A549 (cell line): ENCODE data around the gene TRA2B. TPM values are rescaled to one million over a fixed set of nuclear protein-coding genes. Genes with fewer than 3 reads are reported as not detected.

ENCODE experiments used
- ATAC-seq, 2 experiments: fragments of 200-7000 bp in 1 of 2; fragments of >200 bp in 1 of 2; cut with Nextera tagmentation in 1 of 2; cut with Tn5 transposase in 1 of 2; 3 replicates each; pipeline versions ENCODE4 v1.8.0 to v1.9.1; 2018 to 2020; ENCODE audit warnings: mild to moderate bottlenecking in 1 of 2, moderate library complexity in 1 of 2
- CTCF ChIA-PET: fragments of 300-600 bp; sonication (Branson Sonifier 250); formaldehyde crosslinking; extraction: SDS; loops from one replicate; lab custom pipeline; 2021; ENCODE audit warnings: antibody characterized with exemption, inconsistent platforms; lab: Yijun Ruan, JAX
- POLR2A ChIA-PET: fragments of 350-600 bp; formaldehyde crosslinking; extraction: SDS; loops from one replicate; lab custom pipeline; 2021; ENCODE audit warnings: antibody characterized with exemption, inconsistent platforms; lab: Yijun Ruan, JAX
- DNase-seq, 2 experiments: peaks; one replicate each; pipeline versions ENCODE4 v3.0.0 to v3.0.0-alpha.2; 2011 to 2016; ENCODE audit warnings: low read depth in 1 of 2, low spot score in 1 of 2
- FAIRE-seq: peaks from 2 replicates; lab custom pipeline; 2011; peaks lifted over from hg19 to GRCh38; lab: Jason Lieb, UNC
- H3K27ac ChIP-seq, 2 experiments: fragments of >200 bp; sonication (Bioruptor Twin); formaldehyde crosslinking; 3 replicates each; pipeline ENCODE4 v1.5.1; 2016 to 2017
- H3K4me1 ChIP-seq: fragments of >200 bp; sonication (Bioruptor Twin); formaldehyde crosslinking; 3 replicates; pipeline ENCODE4 v1.6.1; 2016
- H3K4me2 ChIP-seq: fragments of >200 bp; sonication (Bioruptor Twin); formaldehyde crosslinking; 3 replicates; pipeline ENCODE4 v1.6.1; 2016
- H3K4me3 ChIP-seq: fragments of >200 bp; sonication (Bioruptor Twin); formaldehyde crosslinking; 3 replicates; pipeline ENCODE4 v1.5.1; 2016
- H3K9me3 ChIP-seq: fragments of >200 bp; sonication (Bioruptor Twin); formaldehyde crosslinking; 3 replicates; pipeline ENCODE4 v1.6.1; 2016
- CBX8 ChIP-seq: fragments of 200-600 bp; sonication (generic); IDR thresholded peaks from 2 replicates; pipeline ENCODE4 v1.6.1; 2016
- CHD4 ChIP-seq: fragments of 200-600 bp; sonication (generic); IDR thresholded peaks from 2 replicates; pipeline ENCODE4 v1.6.1; 2016; ENCODE audit warnings: antibody characterized with exemption, mild to moderate bottlenecking, borderline replicate concordance
- CTCF ChIP-seq: fragments of >200 bp; sonication (Bioruptor Twin); formaldehyde crosslinking; IDR thresholded peaks from 3 replicates; pipeline ENCODE4 v1.5.1; 2016
- EHF ChIP-seq: fragments of 250-450 bp; sonication (Bioruptor Pico); IDR thresholded peaks from 2 replicates; pipeline ENCODE4 v1.5.0; 2020; ENCODE audit warnings: mild to moderate bottlenecking
- FOSB ChIP-seq: fragments of 250-450 bp; sonication (Bioruptor Pico); IDR thresholded peaks from 2 replicates; pipeline ENCODE4 v1.5.0; 2020; ENCODE audit warnings: mild to moderate bottlenecking, moderate library complexity
- FOSL2 ChIP-seq, 2 experiments: fragments of 450-650 bp in 1 of 2; fragments of >200 bp in 1 of 2; sonication (Bioruptor Twin) in 1 of 2; formaldehyde crosslinking; IDR thresholded peaks; 2 replicates each; pipeline versions ENCODE4 v1.5.0 to v1.6.1; 2016 to 2020; ENCODE audit warnings: mild to moderate bottlenecking in 1 of 2, moderate library complexity in 1 of 2
- GATA3 ChIP-seq: IDR thresholded peaks from 2 replicates; pipeline ENCODE4 v1.6.1; 2012; ENCODE audit warnings: borderline replicate concordance
- KDM5A ChIP-seq: fragments of 200-600 bp; sonication (generic); IDR thresholded peaks from 2 replicates; pipeline ENCODE4 v1.6.1; 2016; ENCODE audit warnings: antibody characterized with exemption, mild to moderate bottlenecking
- MAFK ChIP-seq: fragments of 450-650 bp; IDR thresholded peaks from 2 replicates; pipeline ENCODE4 v1.6.1; 2014; ENCODE audit not compliant: partially characterized antibody
- MAX ChIP-seq: IDR thresholded peaks from 2 replicates; pipeline ENCODE4 v1.6.1; 2012
- MYC ChIP-seq: IDR thresholded peaks from 2 replicates; pipeline ENCODE4 v1.6.1; 2012; ENCODE audit warnings: mild to moderate bottlenecking, inconsistent platforms, low read length, improper control_type of control experiment, borderline replicate concordance
- PBX3 ChIP-seq: IDR thresholded peaks from 2 replicates; pipeline ENCODE4 v1.6.1; 2012
- POLR2AphosphoS2 ChIP-seq: conservative IDR thresholded peaks from 2 replicates; pipeline ENCODE4 v1.6.1; 2012; ENCODE audit warnings: low read length, improper control_type of control experiment, inconsistent platforms
- RAD21 ChIP-seq, 2 experiments: fragments of >200 bp in 1 of 2; sonication (Bioruptor Twin) in 1 of 2; formaldehyde crosslinking in 1 of 2; IDR thresholded peaks in 1 of 2; conservative IDR thresholded peaks in 1 of 2; 2 replicates in 1 of 2; 3 replicates in 1 of 2; pipeline ENCODE4 v1.6.1; 2012 to 2018; ENCODE audit warnings: inconsistent platforms in 1 of 2
- SMC3 ChIP-seq: fragments of >200 bp; sonication (Bioruptor Twin); formaldehyde crosslinking; IDR thresholded peaks from 3 replicates; pipeline ENCODE4 v1.6.1; 2018; ENCODE audit warnings: inconsistent platforms
- TFCP2L1 ChIP-seq: fragments of 250-450 bp; sonication (Bioruptor Pico); IDR thresholded peaks from 2 replicates; pipeline ENCODE4 v1.5.0; 2021; ENCODE audit warnings: mild to moderate bottlenecking
- ZNF302 ChIP-seq: fragments of 250-450 bp; sonication (Bioruptor Pico); IDR thresholded peaks from 2 replicates; pipeline ENCODE4 v1.9.0; 2021; ENCODE audit warnings: inconsistent platforms, mild to moderate bottlenecking, moderate library complexity
- WGBS: methylation state at CpG from one replicate; pipeline ENCODE4 v1.1.6; 2017; ENCODE audit errors: missing lambda C conversion rate; 5-methylcytosine and 5-hydroxymethylcytosine counted together
- polyA plus RNA-seq, 4 experiments: library from polyadenylated mRNA; depleted of rRNA in 3 of 4; stranded (reverse); fragments of >200 nt; fragmentation: RNase III in 1 of 4; extraction: RNeasy Plus Mini Kit Qiagen cat#74134 plus additional on column Dnase treatment in 1 of 4; gene quantifications; 2 replicates in 3 of 4; 3 replicates in 1 of 4; pipeline ENCODE4 v1.2.3, GENCODE V29; 2011 to 2017

Gene TRA2B
- polyA plus RNA-seq, 2 of the 4 experiments (the other 2 are of a cell fraction), result 193 to 273 TPM

- no peak for TF ChIP-seq FOSB (CRISPR knock-in tag)
Observed at GRCh38 chr3:185977679-185978040, 39.8 kb upstream of the TRA2B start (continued).

- peaks cover 8% of the 10 kb centered on the region; the same call in 1 of the 3 replicates for H3K4me1 ChIP-seq
- H3K27ac ChIP-seq, result no peak overlapping the region
- ATAC-seq, result peak; percentile 84 to 88
- CTCF ChIA-PET, result interaction anchor here (0.6 to 4.6 kb wide), 18 partner anchors 9 to 839 kb away, joined by 3 to 33 read pairs (median 4); no protein-coding TSS in a partner anchor
- peak; percentile 42 to 71 for DNase-seq
- TF ChIP-seq MYC (no peak), EHF (CRISPR knock-in tag) (no peak), FOSL2 (IDR thresholded peaks at IDR 0.05) (no peak), FOSL2 (CRISPR knock-in tag; IDR thresholded peaks at IDR 0.05) (no peak), CBX8 (no peak), CHD4 (no peak), CTCF (peak; percentile 83), RAD21 (conservative IDR thresholded peaks at IDR 0.05 in 1 of 2, IDR thresholded peaks at IDR 0.05 in 1 of 2) (peak; percentile 47 to 50; a peak in 3 of 5 replicates), GATA3 (no peak), MAFK (no peak), MAX (no peak), TFCP2L1 (CRISPR knock-in tag) (no peak), SMC3 (peak; percentile 56; the same call in 2 of the 3 replicates)
- TF ChIP-seq, all 56 proteins: peak for 3
- POLR2A ChIA-PET, result interaction anchor here (0.7 kb wide), 1 partner anchor 264 kb away, joined by 3 read pairs; no protein-coding TSS in a partner anchor
- Histone ChIP-seq H3K4me3 (no peak overlapping the region), H3K4me2 (no peak overlapping the region), H3K9me3 (no peaks in the 10 kb centered on the region)
- no peak for FAIRE-seq
- 44% methylated on average over 6 of the region's 6 CpGs for WGBS
Observed at GRCh38 chr3:185976977-185977678, 39.3 kb upstream of the TRA2B start.

- Histone ChIP-seq H3K4me1 (peaks cover 8% of the 10 kb centered on the region; the same call in 1 of the 3 replicates), H3K27ac (no peak overlapping the region), H3K9me3 (no peaks in the 10 kb centered on the region), H3K4me3 (no peak overlapping the region), H3K4me2 (no peak overlapping the region)
- FAIRE-seq (no peak), DNase-seq (no peak), ATAC-seq (no peak)
- POLR2A ChIA-PET, result interaction anchor here (0.7 kb wide), 1 partner anchor 265 kb away, joined by 3 read pairs; no protein-coding TSS in a partner anchor
- CTCF ChIA-PET, result interaction anchor here (0.7 to 4.0 kb wide), 8 partner anchors 8 to 565 kb away, joined by 3 to 33 read pairs (median 5); no protein-coding TSS in a partner anchor
- 73% methylated on average over 2 of the region's 2 CpGs for WGBS
- TF ChIP-seq KDM5A (no peak), RAD21 (conservative IDR thresholded peaks at IDR 0.05 in 1 of 2, IDR thresholded peaks at IDR 0.05 in 1 of 2) (no peak), CTCF (no peak)
Observed at GRCh38 chr3:185976100-185976499, 38.3 kb upstream of the TRA2B start.

- no peak for DNase-seq
- Histone ChIP-seq H3K4me3 (no peak overlapping the region), H3K4me2 (no peak overlapping the region), H3K27ac (no peak overlapping the region), H3K9me3 (no peaks in the 10 kb centered on the region), H3K4me1 (no peaks in the 10 kb centered on the region; the same call in 2 of the 3 replicates)
- no peak for ATAC-seq
- no peak for FAIRE-seq
- CTCF ChIA-PET, result interaction anchor here (3.0 kb wide), 1 partner anchor 28 kb away, joined by 13 read pairs; no protein-coding TSS in a partner anchor
- TF ChIP-seq POLR2AphosphoS2 (0 out of 2 replicates have a peak, but pooled peaks have one; percentile 65), PBX3 (no peak), FOSL2 (IDR thresholded peaks at IDR 0.05) (no peak), FOSL2 (CRISPR knock-in tag; IDR thresholded peaks at IDR 0.05) (no peak), ZNF302 (CRISPR knock-in tag) (no peak)
- POLR2A ChIA-PET, result no interaction called here
- 94% methylated on average over 18 of the region's 18 CpGs for WGBS
Observed at GRCh38 chr3:185971579-185971978, 33.8 kb upstream of the TRA2B start.
